SK-N-MC (cell line): Measurements from ENCODE around the gene BRAP.

ENCODE experiments used
- EZH2 ChIP-seq: fragments of 200-600 bp; sonication (generic); IDR thresholded peaks from one replicate; pipeline ENCODE4 v1.6.1; 2017; ENCODE audit warnings: antibody characterized with exemption
- FOXP2 ChIP-seq: optimal IDR thresholded peaks from 2 replicates; pipeline ENCODE3; 2011; ENCODE audit warnings: mild to moderate bottlenecking, moderate library complexity; ENCODE audit not compliant: insufficient read depth; ENCODE audit errors: extremely low read length, control extremely low read depth
- POLR2AphosphoS5 ChIP-seq: IDR thresholded peaks from 2 replicates; pipeline ENCODE4 v1.6.1; 2012; ENCODE audit warnings: mild to moderate bottlenecking, low read depth, low read length, borderline replicate concordance

- TF ChIP-seq POLR2AphosphoS5 (no peak), EZH2 (no peak), FOXP2 (no peak)
Measured at GRCh38 chr12:111673503-111673902, 12.3 kb downstream of the BRAP start.
